ENCODE data around the gene ARHGEF25.

The ARHGEF25 gene

DNA sequence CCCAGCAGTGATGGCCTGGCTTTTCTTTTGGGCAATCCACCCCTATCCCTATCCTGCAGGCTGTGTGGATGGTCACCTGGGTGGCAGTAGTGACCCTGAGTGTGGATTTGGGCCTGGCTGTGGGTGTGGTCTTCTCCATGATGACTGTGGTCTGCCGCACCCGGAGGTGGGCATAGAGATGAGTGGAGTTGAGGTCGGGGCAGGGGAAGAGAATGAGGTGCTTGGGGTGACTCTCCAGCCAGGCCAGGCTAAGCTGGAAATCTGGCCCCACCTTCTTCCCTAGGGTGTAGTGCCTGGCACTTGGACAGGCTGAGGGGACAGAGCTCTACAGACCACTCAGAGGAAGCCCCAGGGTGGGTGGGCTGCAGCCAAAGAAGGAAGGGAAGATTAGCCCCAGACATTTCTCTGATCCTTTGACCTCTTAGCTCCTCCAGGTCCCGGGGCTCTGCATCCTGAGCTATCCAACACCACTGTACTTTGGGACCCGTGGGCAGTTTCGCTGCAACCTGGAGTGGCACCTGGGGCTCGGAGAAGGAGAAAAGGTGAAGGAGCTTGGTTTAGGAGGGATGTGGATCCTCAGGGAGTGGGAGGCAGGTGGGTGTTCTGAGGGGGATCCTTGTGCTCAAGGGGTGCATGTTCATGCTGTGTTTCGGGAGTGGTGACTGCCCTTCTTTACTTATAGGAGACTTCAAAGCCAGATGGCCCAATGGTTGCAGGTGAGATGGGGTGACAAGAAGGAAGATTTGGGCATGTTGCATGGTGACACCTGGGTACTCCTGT, 13.4 kb downstream of the ARHGEF25 start:
- CTCF ChIA-PET: interaction anchor here (0.7 to 7.3 kb wide), 3 partner anchors 42 to 171 kb away, joined by 3 to 143 read pairs (median 3); no protein-coding TSS in a partner anchor
- peaks cover 100% of the 10 kb centered on the region for H3K27me3 Mint-ChIP-seq
- no peaks in the 10 kb centered on the region for H3K36me3 Mint-ChIP-seq
- H3K4me3 Mint-ChIP-seq: no peak overlapping the region
- peaks cover 34% of the 10 kb centered on the region for H3K4me1 Mint-ChIP-seq
- DNase-seq: peak; percentile 16
- H3K9me3 Mint-ChIP-seq: no peaks in the 10 kb centered on the region
- no peak overlapping the region for H3K27ac Mint-ChIP-seq

DNA sequence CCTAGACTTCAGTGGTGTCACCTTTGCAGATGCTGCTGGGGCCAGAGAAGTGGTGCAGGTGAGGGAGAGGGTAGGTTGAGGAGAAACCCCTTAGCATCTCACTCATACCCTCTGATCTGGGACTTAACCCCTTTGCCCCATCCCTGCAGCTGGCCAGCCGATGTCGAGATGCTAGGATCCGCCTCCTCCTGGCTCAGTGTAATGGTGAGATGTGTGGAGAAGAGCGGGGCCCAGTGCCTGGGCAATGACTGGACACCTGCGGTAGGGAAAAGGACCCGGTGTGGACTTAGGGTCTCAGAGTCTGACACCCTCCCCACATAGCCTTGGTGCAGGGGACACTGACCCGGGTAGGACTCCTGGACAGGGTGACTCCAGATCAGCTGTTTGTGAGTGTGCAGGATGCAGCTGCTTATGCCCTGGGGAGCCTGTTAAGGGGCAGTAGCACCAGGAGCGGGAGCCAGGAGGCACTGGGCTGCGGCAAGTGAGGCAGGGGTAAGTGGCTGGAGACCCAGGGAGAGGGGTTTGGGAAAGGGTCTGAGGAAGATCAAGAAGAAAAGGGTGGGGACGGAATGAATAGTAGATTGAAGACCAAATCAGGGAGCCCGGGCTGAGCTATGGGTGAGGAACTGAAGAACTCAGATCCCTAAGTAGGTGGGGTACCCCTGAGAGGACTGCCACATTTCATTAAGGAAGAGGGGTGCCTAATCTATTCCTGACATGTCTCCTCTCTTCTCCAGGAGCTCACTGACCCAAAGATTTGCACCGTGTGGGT, 14.2 kb downstream of the ARHGEF25 start:
- H3K9me3 Mint-ChIP-seq: no peaks in the 10 kb centered on the region
- peaks cover 100% of the 10 kb centered on the region for H3K27me3 Mint-ChIP-seq
- CTCF ChIA-PET: interaction anchor here (7.3 kb wide), 1 partner anchor 43 kb away, joined by 143 read pairs; no protein-coding TSS in a partner anchor
- peak; percentile 14 for DNase-seq
- peaks cover 28% of the 10 kb centered on the region for H3K4me1 Mint-ChIP-seq
- H3K36me3 Mint-ChIP-seq: no peaks in the 10 kb centered on the region
- H3K4me3 Mint-ChIP-seq: no peak overlapping the region
- no peak overlapping the region for H3K27ac Mint-ChIP-seq

DNA sequence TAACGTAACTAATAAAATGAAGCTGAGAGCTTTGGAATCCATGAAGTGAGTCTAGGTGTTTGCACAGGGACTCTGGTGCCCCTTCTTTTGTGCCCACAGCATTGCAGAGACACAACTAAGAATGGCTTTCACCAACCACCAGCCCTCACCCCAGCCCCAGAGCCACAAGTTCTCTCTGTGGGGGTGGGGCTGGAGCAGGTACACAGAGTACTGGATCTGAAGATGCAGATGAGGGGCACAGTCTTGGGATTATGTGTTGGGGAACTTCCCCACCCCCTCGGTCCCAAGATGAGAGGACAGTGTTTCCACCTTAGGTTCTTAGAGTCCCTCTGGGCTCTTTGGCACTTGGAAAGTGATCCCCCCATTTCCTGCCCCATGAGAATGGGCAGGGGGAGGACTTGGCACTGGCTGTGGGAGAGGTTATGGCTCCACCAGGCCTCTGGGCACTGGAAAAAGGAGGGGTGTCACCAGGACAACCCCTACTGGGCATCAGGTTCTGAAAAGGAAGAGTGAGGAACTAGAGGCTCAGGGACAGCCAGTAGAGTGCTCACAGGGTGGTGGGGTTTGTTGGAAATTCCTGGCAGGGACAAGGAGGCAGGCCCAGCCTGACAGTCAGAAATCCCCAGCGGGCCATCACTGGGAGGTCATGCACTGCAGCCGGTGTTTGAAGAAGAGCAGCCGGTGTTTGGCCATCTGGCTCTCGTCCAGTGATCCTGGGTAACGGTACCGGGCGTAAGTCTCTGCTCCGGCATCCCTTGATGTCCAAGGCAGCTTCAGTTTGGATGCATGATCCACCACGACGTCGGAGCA, 15.1 kb downstream of the ARHGEF25 start:
- CTCF ChIA-PET: interaction anchor here (1.0 to 7.3 kb wide), 5 partner anchors 12 to 126 kb away, joined by 3 to 143 read pairs (median 6); partner anchors contain the start of gene CDK4
- peaks cover 19% of the 10 kb centered on the region for H3K4me1 Mint-ChIP-seq
- H3K9me3 Mint-ChIP-seq: no peaks in the 10 kb centered on the region
- no peak overlapping the region for H3K27ac Mint-ChIP-seq
- no peaks in the 10 kb centered on the region for H3K36me3 Mint-ChIP-seq
- peak; percentile 17 for DNase-seq
- H3K4me3 Mint-ChIP-seq: no peak overlapping the region
- H3K27me3 Mint-ChIP-seq: peaks cover 100% of the 10 kb centered on the region

DNA sequence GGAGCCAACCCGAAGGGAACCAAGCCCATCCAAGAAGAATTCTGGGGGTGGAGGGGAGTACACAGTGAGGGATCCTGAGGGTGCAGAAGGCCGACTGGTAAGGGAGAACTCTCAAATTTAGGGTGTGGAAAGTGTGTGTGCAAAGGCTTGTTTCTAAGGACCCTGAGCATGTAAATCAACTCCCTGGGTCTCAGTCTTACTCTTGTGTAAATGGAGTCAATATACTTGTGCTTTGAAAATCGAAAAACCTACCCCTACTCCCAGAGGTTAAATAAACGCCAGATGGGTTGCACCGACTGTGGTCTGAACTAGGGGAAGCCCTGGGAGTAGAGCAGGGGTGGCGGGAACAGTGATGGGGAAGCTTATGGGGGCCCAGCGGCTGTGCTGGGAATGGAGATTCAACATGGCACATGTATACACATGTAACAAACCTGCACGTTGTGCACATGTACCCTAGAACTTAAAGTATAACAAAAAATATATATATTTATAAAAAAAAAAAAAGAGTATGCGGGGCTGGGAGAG, 15.7 kb downstream of the ARHGEF25 start:
- H3K36me3 Mint-ChIP-seq: no peaks in the 10 kb centered on the region

DNA sequence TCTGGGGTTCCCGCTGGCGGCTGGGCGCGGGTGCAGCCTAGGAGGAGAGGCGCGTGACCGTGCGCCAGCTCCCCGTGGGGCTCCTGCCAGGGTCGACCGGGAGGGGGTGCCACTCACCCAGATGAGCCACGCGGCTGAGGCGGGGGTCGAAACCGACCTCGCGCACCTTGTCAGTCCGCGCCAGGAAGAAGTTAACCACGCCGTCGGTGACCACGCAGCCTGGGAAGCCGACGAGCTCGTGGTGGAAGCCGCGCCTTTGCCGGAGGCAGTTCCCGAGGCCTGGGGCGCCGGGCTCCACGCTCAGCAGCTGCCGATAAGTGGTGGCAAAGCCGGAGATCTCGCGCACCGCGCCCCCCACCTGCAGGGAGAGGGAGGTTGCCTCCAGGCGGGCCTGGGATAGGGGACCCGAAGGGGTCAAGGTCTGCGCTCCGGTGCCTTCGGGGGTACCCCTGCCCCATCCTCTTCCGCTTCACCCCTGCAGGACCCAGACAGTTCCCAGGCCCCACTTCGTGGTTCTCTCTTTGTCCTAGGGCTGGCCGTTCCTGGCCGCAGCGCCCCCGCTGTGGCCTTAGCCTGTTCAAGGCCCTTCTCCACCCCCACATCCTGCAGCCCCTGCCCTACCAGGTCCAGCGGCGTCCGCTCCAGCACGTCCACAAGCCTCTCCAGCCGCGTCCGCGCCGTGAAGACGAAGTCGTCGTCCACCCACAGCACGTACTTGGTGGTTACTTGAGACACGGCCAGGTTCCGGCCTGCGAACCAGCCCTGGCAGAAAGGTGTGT, 16.5 kb downstream of the ARHGEF25 start:
- Mint-ChIP-seq H3K4me1 (peaks cover 12% of the 10 kb centered on the region), H3K36me3 (no peaks in the 10 kb centered on the region), H3K9me3 (no peaks in the 10 kb centered on the region), H3K27ac (peak overlapping the region; percentile 30), H3K4me3 (peak overlapping the region; percentile 14), H3K27me3 (peaks cover 99% of the 10 kb centered on the region)
- peak; percentile 61 for DNase-seq
- CTCF ChIA-PET: interaction anchor here (0.6 to 1.9 kb wide), 13 partner anchors 9 to 277 kb away, joined by 3 to 7 read pairs (median 5); partner anchors contain the start of gene CDK4

More for the DNA sequence above, 15.7 kb downstream of the ARHGEF25 start:
- Mint-ChIP-seq H3K27me3 (peaks cover 100% of the 10 kb centered on the region), H3K27ac (no peak overlapping the region), H3K9me3 (no peaks in the 10 kb centered on the region), H3K4me3 (no peak overlapping the region), H3K4me1 (peaks cover 13% of the 10 kb centered on the region)
- DNase-seq: peak; percentile 19
- CTCF ChIA-PET: interaction anchor here (0.5 to 1.9 kb wide), 11 partner anchors 10 to 874 kb away, joined by 3 to 7 read pairs (median 5); partner anchors contain the start of gene CDK4

DNA sequence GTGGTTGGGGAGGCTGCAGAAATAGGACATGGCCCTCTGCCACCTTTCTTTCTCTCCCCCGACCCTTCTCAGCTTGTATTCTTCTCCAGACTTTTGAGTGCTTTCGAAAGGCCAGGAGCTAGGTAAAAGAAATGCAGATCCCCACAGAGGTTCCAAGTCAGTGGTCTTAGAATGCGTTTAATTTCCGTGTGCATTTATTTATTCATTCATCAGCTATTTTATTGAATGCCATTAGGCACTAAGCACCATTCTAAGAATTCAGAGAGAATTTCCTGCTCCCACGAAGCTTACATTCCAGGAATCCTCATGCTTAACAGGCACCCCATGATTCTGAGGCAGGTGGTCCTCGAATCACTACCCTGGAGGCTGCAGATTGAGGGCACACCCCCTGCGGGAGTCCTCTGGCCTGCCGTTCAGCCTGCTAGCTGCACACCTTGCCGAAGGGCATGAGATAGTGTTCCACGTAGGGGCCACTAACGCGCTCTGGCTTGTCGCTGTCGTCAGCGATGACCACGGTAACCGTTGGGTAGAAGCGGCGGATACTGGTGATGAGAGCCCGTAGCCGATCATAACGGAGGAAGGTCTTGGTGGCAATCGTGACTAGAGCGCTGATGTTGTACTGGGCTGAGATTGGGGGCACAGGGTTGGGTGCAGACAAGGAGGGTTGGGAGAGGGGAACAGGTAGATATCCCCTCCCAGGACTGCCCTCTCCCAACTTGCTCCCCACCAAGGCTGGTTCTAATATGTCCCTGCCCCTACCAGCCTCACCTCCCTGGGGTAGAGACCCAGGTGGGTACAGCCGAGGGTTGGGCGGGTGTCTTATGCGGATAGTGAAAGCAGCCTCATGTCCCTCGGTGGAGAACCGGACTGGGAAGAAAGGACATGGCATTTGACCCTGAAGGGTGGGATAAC, 17.3 kb downstream of the ARHGEF25 start:
- peak; percentile 8 for DNase-seq
- H3K9me3 Mint-ChIP-seq: no peaks in the 10 kb centered on the region
- H3K27ac Mint-ChIP-seq: no peak overlapping the region
- peaks cover 17% of the 10 kb centered on the region for H3K4me1 Mint-ChIP-seq
- no peak overlapping the region for H3K4me3 Mint-ChIP-seq
- no peaks in the 10 kb centered on the region for H3K36me3 Mint-ChIP-seq
- H3K27me3 Mint-ChIP-seq: peaks cover 99% of the 10 kb centered on the region
- CTCF ChIA-PET: interaction anchor here (1.0 to 1.9 kb wide), 8 partner anchors 10 to 112 kb away, joined by 3 to 7 read pairs (median 5); no protein-coding TSS in a partner anchor

DNA sequence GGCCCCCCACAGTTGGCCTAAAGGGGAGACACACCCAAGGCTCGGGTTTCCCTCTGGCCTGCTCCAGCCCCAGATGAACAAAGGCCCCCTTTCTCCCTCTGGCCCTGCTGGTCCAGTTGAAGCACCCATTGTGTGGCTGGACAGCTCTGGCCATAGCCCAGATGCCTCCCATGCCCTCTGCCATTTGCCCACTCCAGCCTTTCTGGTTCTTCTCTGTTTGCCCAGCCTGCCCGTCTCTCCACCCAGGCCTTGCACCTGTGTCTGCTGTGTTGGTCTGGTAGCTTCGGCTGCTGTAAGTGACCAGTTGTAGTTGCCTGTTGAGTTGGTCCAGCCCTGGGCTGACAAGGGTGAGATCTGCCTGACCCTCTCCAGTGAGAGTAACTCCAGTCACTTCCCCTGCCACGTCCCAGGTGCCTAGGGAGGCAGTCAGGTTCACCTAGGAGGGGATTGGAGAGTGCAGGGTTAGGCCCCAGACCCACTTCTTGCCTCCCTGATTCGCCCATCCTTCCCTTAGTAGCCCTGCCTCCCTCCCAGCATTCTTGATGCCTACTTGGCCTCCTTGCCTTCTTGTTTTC, 18.7 kb downstream of the ARHGEF25 start:
- H3K4me3 Mint-ChIP-seq: no peak overlapping the region
- CTCF ChIA-PET: interaction anchor here (1.4 to 2.0 kb wide), 3 partner anchors 8 to 171 kb away, joined by 3 to 8 read pairs (median 5); no protein-coding TSS in a partner anchor
- no peaks in the 10 kb centered on the region for H3K36me3 Mint-ChIP-seq
- H3K9me3 Mint-ChIP-seq: no peaks in the 10 kb centered on the region
- H3K4me1 Mint-ChIP-seq: peaks cover 18% of the 10 kb centered on the region
- peak; percentile 18 for DNase-seq
- H3K27ac Mint-ChIP-seq: no peak overlapping the region
- peaks cover 91% of the 10 kb centered on the region for H3K27me3 Mint-ChIP-seq

DNA sequence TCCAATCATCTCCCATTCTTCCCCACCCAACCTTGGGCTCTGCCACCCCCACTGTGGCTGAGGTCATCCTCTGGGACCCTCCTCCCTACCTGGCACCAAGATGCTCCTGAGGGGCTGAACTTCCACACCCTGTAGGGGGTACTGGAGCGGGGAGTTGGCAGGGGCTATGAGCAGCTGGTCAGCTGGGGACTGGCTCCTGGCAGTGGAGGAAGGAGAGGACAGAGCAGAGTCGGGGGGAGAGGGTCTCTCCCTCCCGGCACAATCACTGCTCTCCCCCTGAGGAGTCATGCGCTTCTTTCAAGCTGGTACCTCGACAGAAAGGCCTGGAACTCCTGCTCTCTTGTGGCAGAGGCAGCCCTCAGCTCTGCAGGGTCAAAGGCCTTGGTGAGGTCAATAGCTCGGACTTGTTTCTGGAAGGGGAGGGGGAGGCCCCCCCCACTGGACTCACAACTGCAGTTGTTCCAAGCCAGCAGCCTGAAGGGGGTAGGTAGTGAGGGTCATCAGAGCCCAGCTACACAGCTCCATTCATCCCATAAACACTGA, 19.7 kb downstream of the ARHGEF25 start:
- H3K36me3 Mint-ChIP-seq: no peaks in the 10 kb centered on the region
- CTCF ChIA-PET: interaction anchor here (1.4 to 2.0 kb wide), 4 partner anchors 9 to 172 kb away, joined by 3 to 8 read pairs (median 4); no protein-coding TSS in a partner anchor
- no peak overlapping the region for H3K27ac Mint-ChIP-seq
- H3K27me3 Mint-ChIP-seq: peaks cover 91% of the 10 kb centered on the region
- DNase-seq: peak; percentile 15
- no peaks in the 10 kb centered on the region for H3K9me3 Mint-ChIP-seq
- peaks cover 18% of the 10 kb centered on the region for H3K4me1 Mint-ChIP-seq
- H3K4me3 Mint-ChIP-seq: peak overlapping the region; percentile 10

DNA sequence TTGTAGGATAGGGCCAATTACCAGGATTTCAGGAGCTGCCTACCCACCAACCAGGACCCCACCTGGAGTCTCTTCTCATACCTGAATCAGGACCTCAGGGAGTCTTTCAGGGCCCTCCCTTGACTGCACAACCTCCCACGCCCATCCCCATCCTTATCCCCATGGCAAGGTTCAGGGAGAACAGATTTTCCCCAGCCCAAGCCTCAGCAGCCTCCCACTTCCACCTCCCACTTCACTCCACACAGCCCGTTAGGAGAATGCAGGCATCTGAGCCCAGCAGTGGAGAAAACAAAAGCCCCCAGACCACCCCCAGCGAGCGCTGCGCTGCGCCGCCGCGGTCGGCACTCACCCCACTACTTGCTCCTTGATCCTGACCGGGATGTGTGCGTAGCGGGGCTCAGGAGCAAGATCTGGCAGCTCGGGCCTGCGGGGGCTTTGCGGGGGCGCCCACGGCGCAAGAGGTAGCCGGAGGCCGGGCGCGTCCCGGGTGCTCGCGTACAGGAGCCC, 20.4 kb downstream of the ARHGEF25 start:
- DNase-seq: peak; percentile 13
- no peaks in the 10 kb centered on the region for H3K9me3 Mint-ChIP-seq
- H3K4me1 Mint-ChIP-seq: peaks cover 18% of the 10 kb centered on the region
- peak overlapping the region; percentile 10 for H3K4me3 Mint-ChIP-seq
- no peaks in the 10 kb centered on the region for H3K36me3 Mint-ChIP-seq
- H3K27me3 Mint-ChIP-seq: peaks cover 86% of the 10 kb centered on the region
- CTCF ChIA-PET: interaction anchor here (1.4 to 2.0 kb wide), 3 partner anchors 9 to 128 kb away, joined by 3 to 8 read pairs (median 3); no protein-coding TSS in a partner anchor
- no peak overlapping the region for H3K27ac Mint-ChIP-seq

DNA sequence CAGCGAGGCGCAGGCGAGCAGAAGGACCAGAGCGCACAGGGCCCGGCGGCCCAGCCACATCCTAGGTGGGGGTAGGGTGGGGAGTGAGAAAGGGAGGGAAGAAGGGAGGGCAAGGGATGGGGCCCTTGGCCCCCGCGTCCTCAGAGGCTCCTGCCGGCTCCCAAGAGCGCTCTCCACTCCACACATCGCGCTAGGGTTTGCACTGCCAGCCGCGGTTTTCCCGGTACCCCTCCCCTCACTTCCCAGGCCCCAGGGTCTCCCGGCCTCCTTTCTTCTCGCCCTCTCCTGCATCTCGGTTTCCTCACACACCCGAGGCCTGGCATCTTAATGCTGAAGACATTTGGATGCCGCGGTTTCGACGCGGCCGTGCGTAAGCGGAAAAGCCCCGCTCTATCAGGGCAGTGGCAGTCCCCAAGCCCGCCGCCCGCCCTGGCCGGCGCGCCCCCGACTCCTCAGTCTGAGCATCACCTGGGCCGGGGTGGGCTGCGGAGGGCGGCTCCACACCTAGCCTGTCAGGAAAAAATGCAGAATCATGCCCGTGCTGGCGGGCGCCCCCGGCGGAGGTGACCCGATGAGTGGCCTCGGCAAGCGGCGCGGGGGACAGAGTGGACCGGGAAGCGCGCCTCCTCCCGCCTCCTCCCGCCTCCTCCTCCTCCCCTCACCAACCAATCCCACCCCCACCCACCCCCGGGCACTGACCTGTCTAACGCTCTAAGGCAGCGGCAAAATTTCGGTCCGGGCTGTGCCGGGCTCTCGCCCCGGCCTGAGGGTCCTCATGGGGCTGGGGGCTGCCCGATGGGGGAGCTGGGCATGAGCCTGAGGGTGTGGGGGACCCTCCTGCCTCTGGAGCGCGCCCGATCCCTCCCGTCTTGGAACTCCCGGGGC, 21.1 kb downstream of the ARHGEF25 start:
- Mint-ChIP-seq H3K36me3 (no peaks in the 10 kb centered on the region), H3K27ac (no peak overlapping the region), H3K27me3 (peaks cover 86% of the 10 kb centered on the region), H3K4me3 (peak overlapping the region; percentile 58), H3K9me3 (no peaks in the 10 kb centered on the region), H3K4me1 (peaks cover 15% of the 10 kb centered on the region)
- DNase-seq: peak; percentile 50
- CTCF ChIA-PET: interaction anchor here (0.8 to 2.6 kb wide), 12 partner anchors 10 to 173 kb away, joined by 3 to 12 read pairs (median 4); partner anchors contain the start of genes GLI1 and PIP4K2C
